Pancreas (tissue), 10 donors: Measurements from ENCODE around the gene CHST6. TPM values are rescaled to one million over a fixed set of nuclear protein-coding genes. Genes with fewer than 3 reads are reported as not detected.

Experiments used
- ATAC-seq, 4 donors: fragments of 200-7000 bp; cut with Tn5 transposase; one replicate each; pipeline versions ENCODE4 v1.8.0 to v1.9.1; 2020; ENCODE audit warnings: mild to moderate bottlenecking in 4 of 4, moderate library complexity in 4 of 4
- DNase-seq, 6 donors: peaks; one replicate each; pipeline ENCODE4 v3.0.0-alpha.2; 2020
- FAIRE-seq: peaks from 2 replicates; lab custom pipeline; 2012; peaks lifted over from hg19 to GRCh38; lab: Jason Lieb, UNC
- H3K27ac ChIP-seq, 4 donors: fragments of 200-600 bp; sonication (generic); 1 replicate in 3 of 4; 2 replicates in 1 of 4; pipeline versions ENCODE4 v1.5.0 to v1.8.0; 2020
- H3K27me3 ChIP-seq, 4 donors: fragments of 200-600 bp; one replicate each; pipeline ENCODE4 v1.8.0; 2021
- H3K36me3 ChIP-seq, 3 donors: fragments of 200-600 bp; sonication (generic) in 1 of 3; one replicate each; pipeline versions ENCODE4 v1.5.0 to v1.8.0; 2020 to 2021
- H3K4me1 ChIP-seq, 3 donors: fragments of 200-600 bp; one replicate each; pipeline ENCODE4 v1.8.0; 2021
- H3K4me3 ChIP-seq, 4 donors: fragments of 200-600 bp; sonication (generic) in 2 of 4; one replicate each; pipeline versions ENCODE4 v1.5.0 to v1.8.0; 2020 to 2021
- H3K9me3 ChIP-seq, 4 donors: fragments of 200-600 bp; one replicate each; pipeline ENCODE4 v1.8.0; 2021
- CTCF ChIP-seq, 4 donors: fragments of 200-600 bp; sonication (generic) in 3 of 4; IDR thresholded peaks; one replicate each; pipeline versions ENCODE4 v1.5.0 to v1.8.0; 2021; ENCODE audit warnings: antibody characterized with exemption in 4 of 4
- WGBS, 2 donors: extraction: QIAGEN DNeasy Blood & Tissue Kit; methylation state at CpG; one replicate each; pipeline ENCODE4 v1.1.7; 2013; 5-methylcytosine and 5-hydroxymethylcytosine counted together
- intact Hi-C, 3 donors: fragments of 100-400 bp; cut with DNase I; formaldehyde crosslinking; loops; one replicate each; pipeline versions ENCODE4 v1.11.1 to v1.14.2; 2022
- polyA plus RNA-seq, 2 donors: library from polyadenylated mRNA; stranded (reverse); fragments of 200-250 nt; gene quantifications; one replicate each; pipeline ENCODE4 v1.2.3, GENCODE V29; 2013
- total RNA-seq, 6 donors: library from RNA; stranded (reverse); fragmentation: NEBNext Ultra II Directional in 4 of 6; extraction: Animal tissue kit (Norgen Biotek cat#: 25700) in 4 of 6; gene quantifications; one replicate each; pipeline versions ENCODE4 v1.2.1 to v1.2.4, GENCODE V29; 2021 to 2023
- donor health status: healthy with polysubstance abuse.
- donor health status: DM: no; HTN: no; CAD: no; lungs with moderate emphysema.
- donor health status: DM: no; HTN: no; CAD: no.
- donor health status: control.
- donor health status: control.
- donor health status: Bipolar disorder and iron deficiency.
- donor health status: DM: yes; HTN: yes; CAD: no.
- donor health status: DM: no; HTN: no; CAD: no.
- donor health status: DM: no; HTN: no; CAD: no.
- donor health status: DM: yes; HTN: yes; CAD: no.

The CHST6 gene
- total and polyA plus RNA-seq, 8 donors: under 0.01 to 0.25 (median 0.11) TPM; not detected in 2

- FAIRE-seq: no peak
Observed at GRCh38 chr16:75475420-75475847, 19.8 kb downstream of the CHST6 start.

GRCh38 chr16:75472908-75473877, 22.0 kb downstream of the CHST6 start:
- intact Hi-C loops: loop anchor here in 2 of 3 donors (5.0 to 10.0 kb wide), 3 partner anchors 152 to 292 kb away; partner anchors contain the start of gene ADAT1 (in 1 of the 2)
- Histone ChIP-seq H3K27ac (no peak overlapping the region), H3K36me3 (no peaks in the 10 kb centered on the region), H3K27me3 (no peaks in the 10 kb centered on the region), H3K4me1 (no peaks in the 10 kb centered on the region), H3K9me3 (no peaks in the 10 kb centered on the region), H3K4me3 (no peak overlapping the region)
- TF ChIP-seq CTCF (IDR thresholded peaks at IDR 0.05): no peak
- DNase-seq: no peak
- ATAC-seq: no peak
- 87 to 93% methylated on average over 17 of the region's 17 CpGs for WGBS, 2 donors
- FAIRE-seq: no peak

More at GRCh38 chr16:75475420-75475847, 19.8 kb downstream of the CHST6 start:
- H3K36me3 ChIP-seq: no peaks in the 10 kb centered on the region
- no peak for ATAC-seq
- WGBS, 2 donors: 86 to 97% methylated on average over 2 of the region's 2 CpGs
- no peaks in the 10 kb centered on the region for H3K4me1 ChIP-seq
- no peaks in the 10 kb centered on the region for H3K27me3 ChIP-seq
- no peak for TF ChIP-seq CTCF (IDR thresholded peaks at IDR 0.05)
- H3K27ac ChIP-seq: no peak overlapping the region
- no peaks in the 10 kb centered on the region for H3K9me3 ChIP-seq
- no peak for DNase-seq
- intact Hi-C loops: loop anchor here in 2 of 3 donors (10.0 kb wide), 2 partner anchors 149 to 289 kb away; partner anchors contain the start of gene ADAT1 (in 1 of the 2)
- no peak overlapping the region for H3K4me3 ChIP-seq

DNA sequence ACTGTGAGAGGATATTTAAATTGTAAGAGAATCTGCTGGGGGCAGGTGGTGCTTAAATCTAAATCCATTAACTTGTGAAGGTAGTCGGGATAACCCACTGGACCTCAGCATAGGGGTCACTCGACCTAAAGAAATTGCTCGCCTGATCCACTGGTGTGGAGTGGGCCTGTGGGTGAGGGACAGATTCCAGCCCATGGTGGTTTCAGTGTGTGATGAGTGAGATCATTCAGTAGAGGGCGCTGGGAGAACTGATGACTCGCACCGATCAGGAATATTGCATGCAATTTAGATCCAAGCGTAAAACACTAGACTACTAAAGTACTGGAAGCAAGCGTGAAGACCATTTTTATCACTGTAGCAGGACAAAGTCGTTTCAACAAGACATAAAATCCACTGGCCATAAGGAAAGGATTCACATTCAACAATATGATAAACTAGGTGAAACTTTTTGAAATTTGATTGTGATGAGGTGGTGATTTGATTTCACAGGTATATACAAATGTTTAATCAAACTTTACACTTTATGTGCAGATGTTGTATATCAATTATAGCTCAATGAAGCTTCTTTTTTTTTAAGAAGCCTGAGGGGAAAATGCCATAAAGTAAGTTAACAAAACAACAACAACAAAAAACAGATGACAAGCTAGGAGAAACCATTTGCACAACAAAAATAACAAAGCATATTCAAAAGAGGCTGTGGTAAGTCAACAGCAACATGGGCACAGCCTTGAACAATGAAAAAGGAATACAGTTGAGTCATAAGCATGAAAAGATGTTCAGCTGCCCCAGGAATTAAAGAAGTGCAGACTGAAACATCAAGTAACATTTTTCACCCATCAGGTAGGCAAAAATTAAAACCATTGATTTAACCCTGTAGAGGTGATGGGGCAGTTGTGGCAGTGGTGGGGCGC, 23.3 kb downstream of the CHST6 start:
- peak in 3 of 4 donors; percentile 41 to 62 (median 60) for TF ChIP-seq CTCF (IDR thresholded peaks at IDR 0.05)
- no peaks in the 10 kb centered on the region for H3K9me3 ChIP-seq
- no peaks in the 10 kb centered on the region for H3K36me3 ChIP-seq
- H3K27me3 ChIP-seq: no peaks in the 10 kb centered on the region
- H3K4me3 ChIP-seq: no peak overlapping the region
- intact Hi-C loops: loop anchor here in 2 of 3 donors (5.0 to 10.0 kb wide), 3 partner anchors 153 to 293 kb away; partner anchors contain the start of gene ADAT1 (in 1 of the 2)
- DNase-seq: peak in 4 of 6 donors; percentile 37 to 66 (median 41)
- FAIRE-seq: peak; percentile 37
- H3K4me1 ChIP-seq: no peaks in the 10 kb centered on the region
- peak; percentile 85 to 99 (median 98) for ATAC-seq
- no peak overlapping the region for H3K27ac ChIP-seq
- 11 to 15% methylated on average over 10 of the region's 10 CpGs for WGBS, 2 donors

GRCh38 chr16:75466760-75467159, 28.5 kb downstream of the CHST6 start:
- Histone ChIP-seq H3K27ac (no peak overlapping the region), H3K4me3 (no peak overlapping the region), H3K27me3 (no peaks in the 10 kb centered on the region), H3K4me1 (peaks cover 3 to 15% (median 5%) of the 10 kb centered on the region in 3 donors), H3K36me3 (no peaks in the 10 kb centered on the region), H3K9me3 (no peaks in the 10 kb centered on the region)
- intact Hi-C loops: no loop called here
- TF ChIP-seq CTCF (IDR thresholded peaks at IDR 0.05): no peak
- WGBS, 2 donors: 64 to 76% methylated on average over 2 of the region's 2 CpGs
- DNase-seq (no peak), ATAC-seq (no peak), FAIRE-seq (no peak)
